Hepatocyte (in vitro differentiated cells): Measurements from ENCODE around the gene SPAG6.

Experiments used
- EZH2 ChIP-seq: fragments of 200-600 bp; sonication (generic); IDR thresholded peaks from 2 replicates; pipeline ENCODE4 v1.6.1; 2016; ENCODE audit warnings: antibody characterized with exemption, mild to moderate bottlenecking, borderline replicate concordance
- EZH2phosphoT487 ChIP-seq: fragments of 200-600 bp; sonication (generic); IDR thresholded peaks from one replicate; pipeline ENCODE4 v1.6.1; 2018; ENCODE audit warnings: antibody characterized with exemption, mild to moderate bottlenecking, low read depth, moderate library complexity; ENCODE audit not compliant: unreplicated experiment, severe bottlenecking
- TF ChIP-seq, protein P1 (sequence below): fragments of 200-600 bp; sonication (generic); IDR thresholded peaks from 2 replicates; pipeline ENCODE4 v1.5.1; 2016; ENCODE audit warnings: antibody characterized with exemption, mild to moderate bottlenecking; ENCODE audit not compliant: poor library complexity

DNA sequence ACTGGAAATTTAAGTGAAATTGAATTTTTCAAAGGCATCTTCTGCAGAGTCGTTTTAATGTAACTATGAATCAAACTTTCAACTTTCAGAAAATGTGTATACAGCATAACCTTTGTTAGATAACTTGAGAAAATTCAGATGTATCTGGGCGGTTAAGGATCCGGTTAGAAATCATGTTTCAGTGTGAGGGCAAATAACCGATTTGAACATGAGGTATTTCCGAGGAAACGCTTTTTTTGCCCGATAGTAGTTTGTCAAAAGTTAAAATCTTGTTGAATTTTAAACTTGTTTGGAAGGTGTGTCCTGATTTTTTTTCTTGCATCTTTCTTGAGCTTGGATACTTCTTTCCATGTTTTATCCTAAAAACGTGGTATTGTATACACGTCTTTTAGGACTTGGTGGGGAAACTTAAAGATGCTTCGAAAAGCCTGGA lies 25.7 kb upstream of the SPAG6 start:
- TF ChIP-seq, protein P1, sequence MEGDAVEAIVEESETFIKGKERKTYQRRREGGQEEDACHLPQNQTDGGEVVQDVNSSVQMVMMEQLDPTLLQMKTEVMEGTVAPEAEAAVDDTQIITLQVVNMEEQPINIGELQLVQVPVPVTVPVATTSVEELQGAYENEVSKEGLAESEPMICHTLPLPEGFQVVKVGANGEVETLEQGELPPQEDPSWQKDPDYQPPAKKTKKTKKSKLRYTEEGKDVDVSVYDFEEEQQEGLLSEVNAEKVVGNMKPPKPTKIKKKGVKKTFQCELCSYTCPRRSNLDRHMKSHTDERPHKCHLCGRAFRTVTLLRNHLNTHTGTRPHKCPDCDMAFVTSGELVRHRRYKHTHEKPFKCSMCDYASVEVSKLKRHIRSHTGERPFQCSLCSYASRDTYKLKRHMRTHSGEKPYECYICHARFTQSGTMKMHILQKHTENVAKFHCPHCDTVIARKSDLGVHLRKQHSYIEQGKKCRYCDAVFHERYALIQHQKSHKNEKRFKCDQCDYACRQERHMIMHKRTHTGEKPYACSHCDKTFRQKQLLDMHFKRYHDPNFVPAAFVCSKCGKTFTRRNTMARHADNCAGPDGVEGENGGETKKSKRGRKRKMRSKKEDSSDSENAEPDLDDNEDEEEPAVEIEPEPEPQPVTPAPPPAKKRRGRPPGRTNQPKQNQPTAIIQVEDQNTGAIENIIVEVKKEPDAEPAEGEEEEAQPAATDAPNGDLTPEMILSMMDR: no peak
- TF ChIP-seq EZH2phosphoT487 (no peak), EZH2 (no peak)
